IMR-90 (cell line): Measurements from ENCODE around the gene HPN. TPM values are rescaled to one million over a fixed set of nuclear protein-coding genes. Genes with fewer than 3 reads are reported as not detected.

Source experiments
- ATAC-seq: fragments of 200-7000 bp; cut with Tn5 transposase; 2 replicates; pipeline ENCODE4 v1.9.1; 2020; ENCODE audit warnings: low read depth, mild to moderate bottlenecking, moderate library complexity
- BruUV-seq: library from RNA; stranded (reverse); fragments of 400-500 nt; replicated peaks from 2 replicates; lab custom pipeline; 2021; lab: Mats Ljungman, UMichigan
- CTCF ChIA-PET: fragments of 300-600 bp; formaldehyde crosslinking; extraction: SDS; loops from one replicate; lab custom pipeline; 2021; ENCODE audit warnings: antibody characterized with exemption; lab: Yijun Ruan, JAX
- POLR2A ChIA-PET: fragments of 300-600 bp; sonication (Branson Sonifier 250); formaldehyde crosslinking; loops from one replicate; lab custom pipeline; 2022; ENCODE audit warnings: antibody characterized with exemption; ENCODE audit not compliant: unreplicated experiment; lab: Charles Lee
- DNase-seq: peaks from one replicate; pipeline ENCODE4 v3.0.0; 2013
- H2AFZ ChIP-seq: replicated peaks from 2 replicates; pipeline ENCODE3; 2013; ENCODE audit warnings: low read length, mild to moderate bottlenecking; ENCODE audit not compliant: poor library complexity
- H2AK5ac ChIP-seq: 2 replicates; pipeline ENCODE4 v1.6.1; 2013; ENCODE audit warnings: low read depth, low read length, inconsistent platforms
- H2AK9ac ChIP-seq: replicated peaks from 2 replicates; pipeline ENCODE3; 2013; ENCODE audit warnings: mild to moderate bottlenecking, low read depth, low read length, moderate library complexity; ENCODE audit not compliant: poor library complexity
- H2BK120ac ChIP-seq: 2 replicates; pipeline ENCODE4 v1.6.1; 2013; ENCODE audit warnings: low read depth, low read length, inconsistent platforms
- H2BK15ac ChIP-seq: 3 replicates; pipeline ENCODE4 v1.6.1; 2013; ENCODE audit warnings: low read depth, low read length, inconsistent platforms
- H2BK20ac ChIP-seq: 2 replicates; pipeline ENCODE4 v1.6.1; 2013; ENCODE audit warnings: low read depth, mild to moderate bottlenecking, inconsistent platforms, low read length, moderate library complexity
- H2BK5ac ChIP-seq: 2 replicates; pipeline ENCODE4 v1.6.1; 2013; ENCODE audit warnings: mild to moderate bottlenecking, low read depth, low read length, inconsistent platforms; ENCODE audit not compliant: poor library complexity, severe bottlenecking
- H3K14ac ChIP-seq: replicated peaks from 2 replicates; pipeline ENCODE4 v1.6.1; 2013; ENCODE audit warnings: low read depth, low read length, inconsistent platforms
- H3K18ac ChIP-seq: 2 replicates; pipeline ENCODE4 v1.6.1; 2013; ENCODE audit warnings: low read depth, low read length, control low read depth
- H3K23ac ChIP-seq: 2 replicates; pipeline ENCODE4 v1.6.1; 2013; ENCODE audit warnings: low read depth, low read length, inconsistent platforms
- H3K27ac ChIP-seq: 2 replicates; pipeline ENCODE4 v1.5.1; 2013; ENCODE audit warnings: mild to moderate bottlenecking, control low read depth, low read length; ENCODE audit not compliant: insufficient read depth
- H3K27me3 ChIP-seq: 2 replicates; pipeline ENCODE4 v1.6.1; 2013; ENCODE audit warnings: low read length; ENCODE audit not compliant: control insufficient read depth, insufficient read depth
- H3K36me3 ChIP-seq: 2 replicates; pipeline ENCODE4 v1.6.1; 2013; ENCODE audit warnings: low read length, mixed read lengths; ENCODE audit not compliant: control insufficient read depth, insufficient read depth
- H3K4ac ChIP-seq: 2 replicates; pipeline ENCODE4 v1.6.1; 2013; ENCODE audit warnings: low read depth, low read length, inconsistent platforms
- H3K4me1 ChIP-seq: 2 replicates; pipeline ENCODE4 v1.6.1; 2013; ENCODE audit warnings: low read length, mixed read lengths; ENCODE audit not compliant: control insufficient read depth, insufficient read depth
- H3K4me2 ChIP-seq: 2 replicates; pipeline ENCODE4 v1.6.1; 2013; ENCODE audit warnings: low read depth, mild to moderate bottlenecking, control low read depth, low read length, moderate library complexity
- H3K4me3 ChIP-seq: 2 replicates; pipeline ENCODE4 v1.5.1; 2013; ENCODE audit warnings: low read depth, mild to moderate bottlenecking, control low read depth, low read length, moderate library complexity; ENCODE audit not compliant: insufficient read depth
- H3K56ac ChIP-seq: 2 replicates; pipeline ENCODE4 v1.6.1; 2013; ENCODE audit warnings: low read length, inconsistent platforms; ENCODE audit not compliant: insufficient read depth; ENCODE audit errors: extremely low read depth
- H3K79me1 ChIP-seq, 2 experiments: 2 replicates each; pipeline ENCODE4 v1.6.1; 2013; ENCODE audit warnings: low read length in 2 of 2, inconsistent platforms in 1 of 2, low read depth in 1 of 2
- H3K9ac ChIP-seq: 2 replicates; pipeline ENCODE4 v1.6.1; 2013; ENCODE audit warnings: low read depth, low read length, control low read depth
- H3K9me1 ChIP-seq: 2 replicates; pipeline ENCODE4 v1.6.1; 2013; ENCODE audit warnings: low read length, inconsistent platforms; ENCODE audit not compliant: insufficient read depth
- H3K9me3 ChIP-seq: 2 replicates; pipeline ENCODE4 v1.6.1; 2013; ENCODE audit warnings: low read length; ENCODE audit not compliant: control insufficient read depth, insufficient read depth
- H4K20me1 ChIP-seq: 2 replicates; pipeline ENCODE4 v1.6.1; 2013; ENCODE audit warnings: low read length, inconsistent platforms; ENCODE audit not compliant: insufficient read depth
- H4K5ac ChIP-seq: 2 replicates; pipeline ENCODE4 v1.6.1; 2013; ENCODE audit warnings: mild to moderate bottlenecking, low read depth, low read length, control low read depth
- H4K8ac ChIP-seq, 2 experiments: 2 replicates each; pipeline ENCODE4 v1.6.1; 2013; ENCODE audit warnings: low read depth in 2 of 2, low read length in 2 of 2, control low read depth in 1 of 2, inconsistent platforms in 1 of 2
- H4K91ac ChIP-seq: 2 replicates; pipeline ENCODE4 v1.6.1; 2013; ENCODE audit warnings: low read depth, low read length, inconsistent platforms; ENCODE audit not compliant: insufficient read depth
- CEBPB ChIP-seq: IDR thresholded peaks from 2 replicates; pipeline ENCODE4 v1.6.1; 2012; ENCODE audit warnings: low read depth, low read length, improper control_type of control experiment
- FOS ChIP-seq: fragments of 150-350 bp; IDR thresholded peaks from 2 replicates; pipeline ENCODE4 v1.6.1; 2016; ENCODE audit warnings: low read depth, low read length
- MAFK ChIP-seq: IDR thresholded peaks from 2 replicates; pipeline ENCODE4 v1.6.1; 2012; ENCODE audit warnings: low read depth, low read length, improper control_type of control experiment
- MAZ ChIP-seq: IDR thresholded peaks from 2 replicates; pipeline ENCODE4 v1.6.1; 2012; ENCODE audit warnings: low read depth, mild to moderate bottlenecking, low read length, improper control_type of control experiment, moderate library complexity, borderline replicate concordance
- POLR2A ChIP-seq: IDR thresholded peaks from 2 replicates; pipeline ENCODE4 v1.6.1; 2012; ENCODE audit warnings: mild to moderate bottlenecking, low read depth, low read length
- RFX5 ChIP-seq: IDR thresholded peaks from 2 replicates; pipeline ENCODE4 v1.8.0; 2012; ENCODE audit warnings: low read depth, mild to moderate bottlenecking, low read length, moderate library complexity
- WGBS, 2 experiments: methylation state at CpG; one replicate each; pipeline versions ENCODE4 v1.1.5 to v1.1.7; 2013; ENCODE audit warnings: missing lambda C conversion rate in 2 of 2; ENCODE audit not compliant: insufficient read length in 1 of 2; ENCODE audit errors: extremely low coverage in 2 of 2; 5-methylcytosine and 5-hydroxymethylcytosine counted together
- dilution Hi-C: fragments of 300-500 bp; cut with HindIII; formaldehyde crosslinking; loops from one replicate; pipeline ENCODE4 v1.14.3; 2018; ENCODE audit warnings: low sequenced_read_pairs; ENCODE audit not compliant: unreplicated experiment
- in situ Hi-C: fragments of 300-500 bp; cut with MboI; formaldehyde crosslinking; loops from 3 replicates; pipeline ENCODE4 v1.14.3; 2019; ENCODE audit warnings: low sequenced_read_pairs, inconsistent platforms, mixed read lengths
- intact Hi-C: fragments of 100-400 bp; cut with micrococcal nuclease; formaldehyde crosslinking; loops from 2 replicates; pipeline ENCODE4 v1.10.0; 2022
- polyA plus RNA-seq, 3 experiments: library from polyadenylated mRNA; depleted of rRNA; stranded (reverse); fragments of >200 nt; gene quantifications; 2 replicates each; pipeline ENCODE4 v1.2.3, GENCODE V29; 2012; ENCODE audit warnings: low replicate concordance in 1 of 3
- total RNA-seq: library from RNA; depleted of rRNA; stranded (reverse); fragments of >200 nt; gene quantifications from 2 replicates; pipeline ENCODE4 v1.2.3, GENCODE V29; 2012

HPN gene
- total and polyA plus RNA-seq, 2 of the 4 experiments (the other 2 are of a cell fraction) = not detected

DNA sequence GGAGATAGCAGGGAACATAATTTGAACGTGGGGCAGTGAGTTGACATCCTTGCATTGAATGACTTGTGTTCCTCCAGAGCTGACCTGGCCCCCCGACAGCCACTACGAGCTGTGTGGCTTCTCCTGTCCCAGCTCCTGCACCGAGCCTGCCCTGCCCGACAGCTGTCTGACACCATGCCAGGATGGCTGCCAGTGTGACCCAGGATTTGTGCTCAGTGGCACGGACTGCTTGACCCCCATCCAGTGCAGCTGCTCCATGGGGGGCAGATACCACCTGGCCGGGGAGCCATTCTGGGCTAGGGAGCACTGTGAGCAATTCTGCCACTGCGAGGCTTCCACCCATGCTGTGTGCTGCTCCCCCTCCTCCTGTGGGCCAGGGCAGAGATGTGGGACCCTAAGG, 44.9 kb downstream of the HPN start:
- Histone ChIP-seq H3K4me3 (no peak overlapping the region), H3K18ac (no peak overlapping the region), H2AK5ac (no peak overlapping the region; the same call in 1 of the 2 replicates), H3K4ac (no peak overlapping the region), H3K27me3 (no peaks in the 10 kb centered on the region), H3K23ac (no peak overlapping the region), H2BK120ac (no peak overlapping the region), H2AK9ac (no peak overlapping the region), H3K27ac (no peak overlapping the region), H2BK5ac (no peak overlapping the region), H3K4me2 (no peak overlapping the region), H3K9me3 (no peaks in the 10 kb centered on the region; the same call in 1 of the 2 replicates), H4K20me1 (no peaks in the 10 kb centered on the region), H4K5ac (no peak overlapping the region), H3K36me3 (no peaks in the 10 kb centered on the region), H3K4me1 (peaks cover 3% of the 10 kb centered on the region), H3K14ac (no peak overlapping the region), H3K79me1 (no peaks in the 10 kb centered on the region), H2AFZ (no peak overlapping the region), H3K9ac (no peak overlapping the region), H4K8ac (no peak overlapping the region), H2BK20ac (no peak overlapping the region), H3K9me1 (peaks cover 7% of the 10 kb centered on the region), H4K91ac (no peak overlapping the region), H3K56ac (no peak overlapping the region), H2BK15ac (no peak overlapping the region)
- intact Hi-C loops = no loop called here
- ChIA-PET POLR2A (no interaction called here), CTCF (interaction anchor here (1.2 kb wide), 1 partner anchor 20 kb away, joined by 3 read pairs; no protein-coding TSS in a partner anchor)
- DNase-seq (no peak), ATAC-seq (no peak)
- in situ Hi-C loops = no loop called here
- no TSS peak for BruUV-seq
- WGBS, 2 experiments = 68% methylated on average over 4 of the region's 8 CpGs; no CpG with 5 or more reads in 1 of the 2 experiments
- dilution Hi-C loops = no loop called here
- TF ChIP-seq MAFK (no peak), CEBPB (no peak), FOS (no peak), POLR2A (no peak), RFX5 (no peak), MAZ (no peak)
